Activated CD4-positive, CD25-positive, alpha-beta regulatory T cell (primary cell): ENCODE measurements around the gene SV2C.
"Not testable (repeated sequence)": the region's sequence is repeated elsewhere in the genome, so short reads cannot be mapped to it uniquely, and the experiment has no call there.

Source experiments
- DNase-seq, 4 experiments: peaks; one replicate each; lab custom pipeline; 2025; lab: John Stamatoyannopoulos, UW

Gene SV2C

GRCh38 chr5:76345582-76345981 is 262.4 kb downstream of the SV2C start:
- DNase-seq: no peak

GRCh38 chr5:76351176-76351575 is 268.0 kb downstream of the SV2C start:
- no peak for DNase-seq

GRCh38 chr5:76351577-76351976 is 268.4 kb downstream of the SV2C start:
- no peak for DNase-seq

- no peak for DNase-seq
These were observed 273.7 kb downstream of the SV2C start for GRCh38 chr5:76356887-76357286.

- DNase-seq: no peak
These were observed 280.4 kb downstream of the SV2C start for GRCh38 chr5:76363352-76364225.

- no peak for DNase-seq
These were observed 281.0 kb downstream of the SV2C start for GRCh38 chr5:76364226-76364589.

GRCh38 chr5:76365561-76365960 is 282.4 kb downstream of the SV2C start:
- DNase-seq: no peak

GRCh38 chr5:76366596-76366995 is 283.4 kb downstream of the SV2C start:
- DNase-seq: no peak

GRCh38 chr5:76367623-76368371 is 284.6 kb downstream of the SV2C start:
- DNase-seq: no peak

- no peak for DNase-seq
These were observed 285.8 kb downstream of the SV2C start for GRCh38 chr5:76368941-76369340.

GRCh38 chr5:76369668-76370067 is 286.5 kb downstream of the SV2C start:
- not testable (repeated sequence) for DNase-seq

- no peak for DNase-seq
These were observed 288.8 kb downstream of the SV2C start for GRCh38 chr5:76371960-76372322.

GRCh38 chr5:76372323-76373054 is 289.3 kb downstream of the SV2C start:
- DNase-seq: no peak

- no peak for DNase-seq
These were observed 293.1 kb downstream of the SV2C start for GRCh38 chr5:76376148-76376865.

GRCh38 chr5:76376866-76377230 is 293.7 kb downstream of the SV2C start:
- DNase-seq: no peak

- no peak for DNase-seq
These were observed 295.2 kb downstream of the SV2C start for GRCh38 chr5:76378355-76378754.

GRCh38 chr5:76379316-76379715 is 296.1 kb downstream of the SV2C start:
- DNase-seq: no peak

- no peak for DNase-seq
These were observed 296.7 kb downstream of the SV2C start for GRCh38 chr5:76379855-76380254.

- DNase-seq: no peak
These were observed 297.3 kb downstream of the SV2C start for GRCh38 chr5:76380346-76381066.

- DNase-seq: no peak
These were observed 300.1 kb downstream of the SV2C start for GRCh38 chr5:76383126-76383832.

GRCh38 chr5:76384189-76384588 is 301.0 kb downstream of the SV2C start:
- no peak for DNase-seq
